Muscle of leg (tissue), 11 donors: ENCODE measurements around the gene AMPH. TPM values are rescaled to one million over a fixed set of nuclear protein-coding genes. Genes with fewer than 3 reads are reported as not detected.

Experiments used
- DNase-seq: peaks from one replicate; pipeline ENCODE4 v3.0.0; 2013
- H3K27ac ChIP-seq: one replicate; pipeline ENCODE4 v1.5.1; 2013; ENCODE audit warnings: mild to moderate bottlenecking, low read length, control low read depth
- H3K27me3 ChIP-seq: one replicate; pipeline ENCODE4 v1.6.1; 2013; ENCODE audit warnings: low read length; ENCODE audit not compliant: control insufficient read depth, insufficient read depth
- H3K36me3 ChIP-seq: one replicate; pipeline ENCODE4 v1.6.1; 2013; ENCODE audit warnings: low read length; ENCODE audit not compliant: control insufficient read depth, insufficient read depth
- H3K4me1 ChIP-seq: one replicate; pipeline ENCODE4 v1.6.1; 2013; ENCODE audit warnings: low read length; ENCODE audit not compliant: control insufficient read depth, insufficient read depth
- H3K4me3 ChIP-seq: one replicate; pipeline ENCODE4 v1.5.1; 2013; ENCODE audit warnings: low read length, control low read depth
- H3K9me3 ChIP-seq: replicated peaks from 2 replicates; pipeline ENCODE4 v1.6.1; 2013; ENCODE audit warnings: low read depth, low read length; ENCODE audit not compliant: control insufficient read depth
- WGBS: methylation state at CpG from one replicate; pipeline ENCODE4 v1.1.5; 2013; ENCODE audit warnings: missing lambda C conversion rate; ENCODE audit not compliant: insufficient coverage; 5-methylcytosine and 5-hydroxymethylcytosine counted together
- polyA plus RNA-seq, 8 donors: library from polyadenylated mRNA; unstranded; fragments of 120-200 nt; gene quantifications; one replicate each; pipeline versions ENCODE4 v1.2.1 to v1.2.3, GENCODE V29; 2013; ENCODE audit warnings: inconsistent platforms in 1 of 8, low replicate concordance in 1 of 8; ENCODE audit not compliant: insufficient read length in 8 of 8, insufficient read depth in 1 of 8
- total RNA-seq: library from RNA; stranded (reverse); fragments of 120-200 nt; gene quantifications from one replicate; pipeline ENCODE4 v1.2.4, GENCODE V29; 2013

AMPH gene
- total and polyA plus RNA-seq, 9 donors: 4.6 to 14.1 (median 7.9) TPM

GRCh38 chr7:38669965-38670520, 38.9 kb upstream of the AMPH start:
- Histone ChIP-seq H3K27ac (no peak overlapping the region), H3K36me3 (no peaks in the 10 kb centered on the region), H3K27me3 (no peaks in the 10 kb centered on the region), H3K4me1 (peaks cover 2% of the 10 kb centered on the region), H3K9me3 (no peaks in the 10 kb centered on the region), H3K4me3 (no peak overlapping the region)
- WGBS: 70% methylated on average over 4 of the region's 5 CpGs
- DNase-seq: no peak

GRCh38 chr7:38664972-38665371, 33.8 kb upstream of the AMPH start:
- DNase-seq: no peak

GRCh38 chr7:38660427-38661099, 29.4 kb upstream of the AMPH start:
- H3K27me3 ChIP-seq: no peaks in the 10 kb centered on the region
- H3K4me1 ChIP-seq: peaks cover 6% of the 10 kb centered on the region
- peak; percentile 11 for DNase-seq
- no peak overlapping the region for H3K27ac ChIP-seq
- WGBS: 36% methylated on average over 5 of the region's 6 CpGs
- H3K9me3 ChIP-seq: no peaks in the 10 kb centered on the region
- H3K4me3 ChIP-seq: no peak overlapping the region
- H3K36me3 ChIP-seq: no peaks in the 10 kb centered on the region

More at GRCh38 chr7:38664972-38665371, 33.8 kb upstream of the AMPH start:
- Histone ChIP-seq H3K4me1 (no peaks in the 10 kb centered on the region), H3K27ac (no peak overlapping the region), H3K9me3 (no peaks in the 10 kb centered on the region), H3K27me3 (no peaks in the 10 kb centered on the region), H3K4me3 (no peak overlapping the region), H3K36me3 (no peaks in the 10 kb centered on the region)
- WGBS: no CpG with 5 or more reads among the region's 7 CpGs

- no peak overlapping the region for H3K4me3 ChIP-seq
- no peak for DNase-seq
- no peaks in the 10 kb centered on the region for H3K36me3 ChIP-seq
- H3K27me3 ChIP-seq: no peaks in the 10 kb centered on the region
- H3K27ac ChIP-seq: no peak overlapping the region
- H3K4me1 ChIP-seq: peaks cover 6% of the 10 kb centered on the region
- 77% methylated on average over 4 of the region's 6 CpGs for WGBS
- no peaks in the 10 kb centered on the region for H3K9me3 ChIP-seq
Measured at GRCh38 chr7:38659931-38660330, 28.8 kb upstream of the AMPH start.

- DNase-seq: no peak
- WGBS: 62% methylated on average over 2 of the region's 2 CpGs
- no peak overlapping the region for H3K27ac ChIP-seq
Measured at GRCh38 chr7:38658921-38659320, 27.7 kb upstream of the AMPH start.

GRCh38 chr7:38656968-38657367, 25.8 kb upstream of the AMPH start:
- no peak for DNase-seq
- Histone ChIP-seq H3K4me1 (peaks cover 6% of the 10 kb centered on the region), H3K27ac (no peak overlapping the region), H3K4me3 (no peak overlapping the region), H3K36me3 (no peaks in the 10 kb centered on the region), H3K9me3 (no peaks in the 10 kb centered on the region), H3K27me3 (no peaks in the 10 kb centered on the region)
- WGBS: no CpG with 5 or more reads among the region's 1 CpG

More at GRCh38 chr7:38658921-38659320, 27.7 kb upstream of the AMPH start:
- no peaks in the 10 kb centered on the region for H3K36me3 ChIP-seq
- H3K4me1 ChIP-seq: peaks cover 6% of the 10 kb centered on the region
- H3K9me3 ChIP-seq: no peaks in the 10 kb centered on the region
- no peak overlapping the region for H3K4me3 ChIP-seq
- no peaks in the 10 kb centered on the region for H3K27me3 ChIP-seq

GRCh38 chr7:38655833-38656774, 24.9 kb upstream of the AMPH start:
- Histone ChIP-seq H3K27me3 (no peaks in the 10 kb centered on the region), H3K4me1 (peaks cover 6% of the 10 kb centered on the region), H3K36me3 (no peaks in the 10 kb centered on the region), H3K9me3 (no peaks in the 10 kb centered on the region), H3K4me3 (no peak overlapping the region), H3K27ac (no peak overlapping the region)
- peak; percentile 39 for DNase-seq
- 83% methylated on average over 32 of the region's 35 CpGs for WGBS

- H3K27me3 ChIP-seq: no peaks in the 10 kb centered on the region
- H3K9me3 ChIP-seq: no peaks in the 10 kb centered on the region
- no peak overlapping the region for H3K27ac ChIP-seq
- WGBS: no CpG with 5 or more reads among the region's 6 CpGs
- H3K36me3 ChIP-seq: no peaks in the 10 kb centered on the region
- H3K4me1 ChIP-seq: no peaks in the 10 kb centered on the region
- H3K4me3 ChIP-seq: no peak overlapping the region
- no peak for DNase-seq
Measured at GRCh38 chr7:38637957-38638356, 6.8 kb upstream of the AMPH start.

- H3K9me3 ChIP-seq: no peaks in the 10 kb centered on the region
- no peak for DNase-seq
- no peak overlapping the region for H3K4me3 ChIP-seq
- no peaks in the 10 kb centered on the region for H3K36me3 ChIP-seq
- peaks cover 8% of the 10 kb centered on the region for H3K4me1 ChIP-seq
- peaks cover 16% of the 10 kb centered on the region for H3K27me3 ChIP-seq
- WGBS: no CpG with 5 or more reads among the region's 2 CpGs
- no peak overlapping the region for H3K27ac ChIP-seq
Measured at GRCh38 chr7:38632411-38632810, 1.2 kb upstream of the AMPH start.
